Muscle layer of colon (tissue), 2 donors: Measurements from ENCODE around the gene VSNL1.

Experiments used
- H3K27ac ChIP-seq: one replicate; pipeline ENCODE4 v1.7.0; 2013; ENCODE audit warnings: low read depth, mild to moderate bottlenecking, low read length, moderate library complexity
- H3K27me3 ChIP-seq, 2 donors: one replicate each; pipeline ENCODE4 v1.7.0; 2013; ENCODE audit warnings: low read length in 2 of 2, mild to moderate bottlenecking in 2 of 2; ENCODE audit not compliant: insufficient read depth in 2 of 2, control insufficient read depth in 1 of 2
- H3K36me3 ChIP-seq: one replicate; pipeline ENCODE4 v1.7.0; 2013; ENCODE audit warnings: mild to moderate bottlenecking, low read length; ENCODE audit not compliant: insufficient read depth
- H3K4me1 ChIP-seq: one replicate; pipeline ENCODE4 v1.7.0; 2013; ENCODE audit warnings: mild to moderate bottlenecking, low read length; ENCODE audit not compliant: insufficient read depth
- H3K4me3 ChIP-seq, 2 donors: one replicate each; pipeline ENCODE4 v1.7.0; 2013; ENCODE audit warnings: low read length in 2 of 2, low read depth in 1 of 2, mild to moderate bottlenecking in 1 of 2, moderate library complexity in 1 of 2
- H3K9ac ChIP-seq: one replicate; pipeline ENCODE4 v1.7.0; 2013; ENCODE audit warnings: low read length
- H3K9me3 ChIP-seq: one replicate; pipeline ENCODE4 v1.7.0; 2013; ENCODE audit warnings: mild to moderate bottlenecking, low read length
- donor health status: abdominal sarcoma.
- donor health status: Adenocarcinoma of cecum.

Gene VSNL1

DNA sequence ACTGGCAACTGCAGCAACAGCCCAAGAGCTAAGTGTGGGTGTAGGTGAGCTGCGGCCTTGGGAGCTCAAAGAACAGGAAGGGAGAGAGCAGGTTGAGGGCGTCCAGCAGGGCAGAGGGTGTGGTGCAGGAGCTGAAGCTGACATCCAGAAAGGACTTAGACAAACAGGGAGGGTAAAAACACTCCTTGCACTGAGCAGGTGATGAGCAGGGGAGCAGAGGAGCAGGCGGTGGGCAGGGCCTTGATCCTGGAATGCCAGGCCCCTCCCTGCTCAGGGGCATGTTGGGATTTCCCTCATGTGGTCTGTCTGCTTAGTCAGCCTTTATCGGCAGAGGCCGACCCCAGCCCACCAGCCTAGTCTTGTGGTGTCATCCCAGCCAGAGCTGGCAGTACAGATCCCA is 63.6 kb downstream of the VSNL1 start:
- no peaks in the 10 kb centered on the region for H3K27me3 ChIP-seq
- no peak overlapping the region for H3K27ac ChIP-seq
- no peaks in the 10 kb centered on the region for H3K36me3 ChIP-seq
- no peaks in the 10 kb centered on the region for H3K4me1 ChIP-seq
- H3K9me3 ChIP-seq: no peaks in the 10 kb centered on the region
- no peak overlapping the region for H3K9ac ChIP-seq
- H3K4me3 ChIP-seq: no peak overlapping the region

DNA sequence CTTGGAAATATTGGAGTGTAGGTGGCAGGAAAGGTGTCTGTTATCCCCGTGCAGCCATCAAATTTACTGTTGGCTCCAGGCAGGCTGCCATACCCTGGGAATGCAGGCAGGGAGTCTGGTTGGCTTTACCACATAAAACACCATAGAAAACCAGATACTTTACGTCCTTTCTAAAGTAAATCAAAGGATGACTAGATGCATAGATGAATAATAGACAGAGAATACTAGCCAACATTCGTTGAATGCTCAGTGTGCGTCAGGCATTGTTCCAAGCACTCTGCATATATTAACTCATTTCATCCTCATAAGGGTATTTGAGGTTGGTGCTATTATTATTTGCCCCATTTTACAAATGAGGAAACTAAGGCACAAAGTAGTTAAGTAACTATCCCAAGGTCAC is 65.2 kb downstream of the VSNL1 start:
- Histone ChIP-seq H3K4me3 (no peak overlapping the region), H3K27ac (no peak overlapping the region), H3K9ac (no peak overlapping the region), H3K4me1 (no peaks in the 10 kb centered on the region), H3K9me3 (no peaks in the 10 kb centered on the region), H3K36me3 (no peaks in the 10 kb centered on the region), H3K27me3 (no peaks in the 10 kb centered on the region)

DNA sequence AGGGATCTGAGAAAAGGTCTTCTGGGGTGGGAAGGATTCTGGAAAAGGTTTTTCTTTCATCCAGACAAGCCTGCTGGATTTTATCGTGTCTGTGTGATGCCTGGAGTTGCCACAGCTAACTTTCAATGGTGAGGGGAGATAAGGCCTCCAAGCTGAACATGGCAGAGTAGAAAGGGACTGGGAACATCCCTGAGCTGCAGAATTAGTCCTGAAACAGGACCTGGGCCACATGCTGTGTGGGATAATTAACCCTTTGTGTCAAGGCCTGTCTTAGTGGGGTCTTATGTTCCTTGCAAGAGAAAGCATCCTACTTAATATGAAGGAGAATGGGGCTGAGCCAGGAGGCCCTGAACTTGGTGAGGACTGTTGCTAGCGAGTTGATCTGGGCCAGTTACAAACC is 66.4 kb downstream of the VSNL1 start:
- H3K4me3 ChIP-seq: no peak overlapping the region
- no peaks in the 10 kb centered on the region for H3K4me1 ChIP-seq
- H3K27ac ChIP-seq: no peak overlapping the region
- no peaks in the 10 kb centered on the region for H3K9me3 ChIP-seq
- H3K27me3 ChIP-seq: no peaks in the 10 kb centered on the region
- no peak overlapping the region for H3K9ac ChIP-seq
- no peaks in the 10 kb centered on the region for H3K36me3 ChIP-seq

DNA sequence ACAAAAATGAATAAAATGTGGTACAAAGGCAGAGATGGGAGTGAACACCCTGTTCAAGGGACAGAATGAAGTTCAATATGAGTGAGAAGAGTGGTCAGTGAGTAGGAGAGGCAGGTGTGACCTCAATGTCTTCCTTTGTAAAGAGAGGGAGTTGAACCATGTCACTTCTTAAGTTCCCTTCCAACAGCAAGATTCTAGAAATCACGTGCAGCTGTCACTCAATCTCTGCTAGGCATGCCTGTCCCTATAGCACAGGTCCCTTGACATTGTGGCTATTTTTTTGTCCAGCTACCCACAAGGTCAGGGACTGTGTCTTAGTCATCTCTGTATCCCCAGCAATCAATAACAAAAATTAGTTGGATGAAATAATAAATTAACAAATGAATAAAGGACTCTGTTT is 66.9 kb downstream of the VSNL1 start:
- Histone ChIP-seq H3K27ac (no peak overlapping the region), H3K27me3 (no peaks in the 10 kb centered on the region), H3K9ac (no peak overlapping the region), H3K4me3 (no peak overlapping the region), H3K36me3 (no peaks in the 10 kb centered on the region), H3K9me3 (no peaks in the 10 kb centered on the region), H3K4me1 (no peaks in the 10 kb centered on the region)

DNA sequence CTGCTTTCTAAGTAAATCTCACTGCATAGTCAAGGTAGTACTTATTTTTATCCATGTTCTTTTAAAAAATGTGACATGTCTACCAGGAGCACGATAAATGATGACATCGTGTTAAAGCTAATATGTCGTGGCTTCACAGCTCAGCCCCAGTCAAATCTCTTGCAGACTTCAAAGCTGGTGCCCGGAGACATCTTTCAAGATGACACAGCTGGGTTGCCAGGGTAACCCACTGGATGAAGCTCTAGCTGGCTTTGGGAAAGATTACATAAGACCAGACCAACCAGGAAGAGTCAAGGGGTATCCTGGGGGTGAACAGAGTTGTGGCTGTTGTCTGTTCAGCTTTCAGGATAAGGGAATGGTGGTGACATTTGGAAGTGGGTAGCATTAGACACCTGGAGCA is 67.8 kb downstream of the VSNL1 start:
- Histone ChIP-seq H3K36me3 (no peaks in the 10 kb centered on the region), H3K27ac (no peak overlapping the region), H3K9me3 (no peaks in the 10 kb centered on the region), H3K27me3 (no peaks in the 10 kb centered on the region), H3K9ac (no peak overlapping the region), H3K4me1 (no peaks in the 10 kb centered on the region), H3K4me3 (no peak overlapping the region)

DNA sequence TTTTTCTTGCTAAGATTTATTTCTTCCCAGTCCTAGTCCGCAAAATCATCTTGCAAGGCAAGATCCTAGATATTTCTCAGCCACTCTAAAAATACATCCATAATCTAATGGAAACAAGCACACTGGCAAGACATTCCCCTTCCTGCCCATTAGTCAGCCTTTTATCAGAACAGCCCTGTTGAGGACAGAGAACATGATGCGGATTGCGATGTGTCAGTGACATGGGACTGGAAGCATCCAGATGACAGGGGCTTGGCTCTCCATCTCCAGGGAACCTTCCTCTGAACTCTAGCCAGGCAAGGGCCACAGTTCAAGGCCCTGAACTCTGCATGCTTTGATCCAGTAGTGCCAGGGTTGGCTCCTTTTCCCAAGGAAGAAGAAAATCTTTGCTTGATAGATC is 70.0 kb downstream of the VSNL1 start:
- Histone ChIP-seq H3K27me3 (no peaks in the 10 kb centered on the region), H3K9ac (no peak overlapping the region), H3K4me3 (no peak overlapping the region), H3K27ac (no peak overlapping the region), H3K36me3 (no peaks in the 10 kb centered on the region), H3K4me1 (no peaks in the 10 kb centered on the region), H3K9me3 (no peaks in the 10 kb centered on the region)

DNA sequence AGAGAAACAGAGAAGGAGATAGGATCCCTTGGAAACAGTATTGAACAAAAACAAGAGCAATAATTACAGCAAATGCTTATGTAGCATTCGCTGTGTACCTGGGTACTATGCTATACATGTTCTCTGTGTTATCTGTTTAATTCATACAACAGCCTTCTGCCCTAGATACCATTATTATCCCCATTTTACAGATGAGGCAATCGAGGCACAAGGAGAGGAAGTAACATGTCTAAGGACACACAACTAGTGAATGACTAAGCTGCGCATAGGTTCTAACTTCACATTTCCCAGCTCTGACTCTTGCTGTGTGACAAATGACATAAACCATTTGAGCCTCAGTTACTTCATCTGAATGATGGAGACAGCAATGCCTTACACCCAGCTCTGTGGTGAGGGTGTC is 70.5 kb downstream of the VSNL1 start:
- Histone ChIP-seq H3K36me3 (no peaks in the 10 kb centered on the region), H3K4me3 (no peak overlapping the region), H3K27me3 (no peaks in the 10 kb centered on the region), H3K9me3 (no peaks in the 10 kb centered on the region), H3K4me1 (no peaks in the 10 kb centered on the region), H3K27ac (no peak overlapping the region), H3K9ac (no peak overlapping the region)

DNA sequence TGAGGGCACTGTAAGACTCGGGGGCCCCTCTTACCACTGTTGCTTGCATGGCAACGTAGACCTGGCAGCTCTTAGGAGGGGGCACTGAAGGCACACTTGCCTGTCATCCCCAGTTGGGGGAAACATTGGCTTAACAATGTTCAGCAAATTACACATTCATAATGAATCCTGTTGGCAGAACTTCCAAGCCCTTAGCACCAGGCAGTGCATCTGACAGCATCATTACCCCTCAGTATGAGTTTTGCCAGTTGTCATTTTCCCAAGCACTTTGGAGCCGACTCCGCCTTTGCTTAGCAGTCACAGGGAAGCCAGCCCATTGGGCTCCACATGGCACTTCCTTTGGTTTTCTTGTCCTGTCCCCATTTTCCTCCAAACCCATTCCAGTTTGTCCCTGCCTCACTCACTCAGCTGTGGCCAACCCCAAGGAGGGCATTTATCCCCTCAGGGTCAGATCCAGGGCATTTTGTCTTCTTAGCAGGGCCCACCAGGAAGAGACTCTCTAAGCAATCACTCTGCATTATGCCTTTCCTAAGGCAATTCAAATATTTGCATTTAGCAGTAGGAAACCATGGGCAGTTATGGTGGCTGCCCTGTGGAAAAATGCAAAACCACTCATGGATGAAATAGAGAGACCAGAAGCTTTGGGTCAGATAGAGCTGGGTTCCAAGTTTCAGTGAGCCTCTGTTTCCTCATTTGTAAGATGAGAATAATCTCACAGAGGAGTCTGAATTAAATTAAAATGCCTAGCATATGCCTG is 73.9 kb downstream of the VSNL1 start:
- Histone ChIP-seq H3K4me3 (no peak overlapping the region), H3K27ac (no peak overlapping the region), H3K9me3 (no peaks in the 10 kb centered on the region)

DNA sequence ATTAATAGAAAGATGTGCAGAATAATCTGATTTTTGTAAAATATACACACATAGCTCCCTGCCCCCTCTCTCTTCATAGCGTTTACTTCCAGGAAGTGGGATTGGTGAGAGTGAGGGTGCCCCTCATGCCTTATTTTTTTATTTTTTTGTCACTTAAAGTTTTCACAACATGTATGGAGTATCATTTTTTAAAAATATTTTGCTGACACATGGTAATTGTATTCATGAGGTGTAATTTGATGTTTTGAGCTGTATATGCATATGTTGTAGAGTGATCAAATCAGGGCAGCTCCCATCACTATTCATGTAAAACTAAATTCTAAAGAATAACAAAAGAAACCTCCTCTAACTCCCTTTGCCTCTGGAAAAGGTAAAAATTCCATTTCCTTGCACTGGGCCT is 74.7 kb downstream of the VSNL1 start:
- no peaks in the 10 kb centered on the region for H3K36me3 ChIP-seq
- H3K9ac ChIP-seq: no peak overlapping the region
- no peaks in the 10 kb centered on the region for H3K9me3 ChIP-seq
- H3K4me3 ChIP-seq: no peak overlapping the region
- no peaks in the 10 kb centered on the region for H3K4me1 ChIP-seq
- no peak overlapping the region for H3K27ac ChIP-seq
- H3K27me3 ChIP-seq: no peaks in the 10 kb centered on the region

More for the DNA sequence above, 73.9 kb downstream of the VSNL1 start:
- Histone ChIP-seq H3K4me1 (no peaks in the 10 kb centered on the region), H3K36me3 (no peaks in the 10 kb centered on the region), H3K27me3 (no peaks in the 10 kb centered on the region), H3K9ac (no peak overlapping the region)

DNA sequence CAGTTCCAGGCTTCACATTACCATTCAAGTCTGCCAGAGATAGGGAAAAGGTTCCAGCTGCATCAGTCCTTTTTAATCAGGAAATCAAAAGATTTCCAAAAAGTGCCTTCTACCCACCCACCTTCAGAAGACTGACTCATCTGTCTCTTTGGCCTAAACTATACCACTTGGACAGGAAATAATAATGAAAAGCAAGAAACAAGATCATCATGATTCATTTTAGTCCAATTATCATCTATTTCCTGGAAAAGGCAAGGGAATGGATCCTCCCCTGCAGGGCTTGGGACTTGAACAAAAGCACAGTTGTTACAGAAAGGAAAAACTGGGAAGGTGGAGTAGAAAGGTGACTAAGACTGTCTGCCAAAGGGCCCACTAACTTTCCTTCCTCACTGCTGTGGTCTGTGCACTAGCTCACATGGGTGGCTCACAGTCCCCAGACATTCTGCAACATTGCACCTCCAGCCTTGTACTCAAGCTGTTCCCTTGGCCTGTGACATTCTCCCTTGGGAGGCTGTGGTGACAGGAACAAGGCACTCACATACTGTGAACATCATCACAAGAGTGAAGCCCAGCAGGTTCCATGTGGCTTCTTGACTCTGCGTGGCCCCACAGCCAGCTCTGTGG is 75.3 kb downstream of the VSNL1 start:
- Histone ChIP-seq H3K27ac (no peak overlapping the region), H3K4me1 (no peaks in the 10 kb centered on the region), H3K9me3 (no peaks in the 10 kb centered on the region), H3K9ac (no peak overlapping the region), H3K4me3 (no peak overlapping the region), H3K36me3 (no peaks in the 10 kb centered on the region), H3K27me3 (no peaks in the 10 kb centered on the region)

DNA sequence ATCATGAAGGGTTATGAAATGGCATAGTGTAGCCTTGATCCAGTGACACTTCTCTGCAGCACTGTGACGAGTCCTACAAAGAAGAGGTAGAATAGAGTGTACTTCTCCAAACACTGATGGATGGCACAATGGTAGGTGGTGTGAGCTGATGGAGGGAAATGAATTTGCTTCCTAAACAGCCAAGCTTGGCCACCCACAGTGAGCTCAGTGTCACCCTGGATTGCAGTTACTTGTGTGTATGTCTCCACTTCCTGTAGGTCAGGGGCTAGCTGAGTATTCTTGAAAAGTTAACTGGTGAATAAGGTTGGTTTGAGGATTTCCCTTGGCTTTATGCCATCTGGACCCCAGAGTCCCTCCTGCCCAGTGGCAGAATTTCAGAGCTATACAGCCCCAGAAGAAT is 75.9 kb downstream of the VSNL1 start:
- Histone ChIP-seq H3K36me3 (no peaks in the 10 kb centered on the region), H3K9me3 (no peaks in the 10 kb centered on the region), H3K27me3 (no peaks in the 10 kb centered on the region), H3K4me3 (no peak overlapping the region), H3K4me1 (no peaks in the 10 kb centered on the region), H3K9ac (no peak overlapping the region), H3K27ac (no peak overlapping the region)

DNA sequence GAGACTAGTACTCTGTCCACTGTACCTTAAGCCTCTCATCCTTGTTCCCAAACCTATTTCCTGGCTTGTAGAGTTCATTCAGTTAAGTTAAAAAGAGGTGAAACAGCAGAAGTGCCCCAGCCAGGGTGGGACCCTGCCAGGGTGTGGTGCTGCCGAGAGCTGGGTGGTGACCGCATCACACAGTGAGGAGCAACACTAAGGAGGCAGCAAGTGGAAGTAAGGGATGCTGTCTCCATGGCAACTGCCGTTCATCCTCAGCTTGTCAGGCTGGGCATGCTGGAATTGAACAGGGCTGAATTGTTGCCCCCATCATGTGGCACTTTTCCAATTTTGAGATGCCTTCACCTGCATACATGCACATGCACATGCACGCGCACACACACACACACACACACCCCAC is 77.0 kb downstream of the VSNL1 start:
- Histone ChIP-seq H3K9me3 (no peaks in the 10 kb centered on the region), H3K27ac (no peak overlapping the region), H3K27me3 (no peaks in the 10 kb centered on the region), H3K36me3 (no peaks in the 10 kb centered on the region), H3K4me1 (no peaks in the 10 kb centered on the region), H3K9ac (no peak overlapping the region), H3K4me3 (no peak overlapping the region)
